ENCODE results near the gene RECQL5. TPM values are rescaled to one million over a fixed set of nuclear protein-coding genes. Genes with fewer than 3 reads are reported as not detected.

RECQL5 gene
- polyA plus RNA-seq, 1 donor from 2014 or later, result 9.6 TPM

- H3K9ac ChIP-seq (ENCODE audit: low read length), result no peak overlapping the region
- H3K4me3 ChIP-seq (ENCODE audit: low read length), result no peak overlapping the region
These were observed 25.1 kb upstream of the RECQL5 start for GRCh38 chr17:75691801-75692626.

More at GRCh38 chr17:75691801-75692626, 25.1 kb upstream of the RECQL5 start:
- H2AFZ ChIP-seq (ENCODE audit: low read depth, low read length), result no peak overlapping the region
- no peaks in the 10 kb centered on the region for H3K36me3 ChIP-seq (ENCODE audit: insufficient read depth, low read length)
- no peaks in the 10 kb centered on the region for H3K79me2 ChIP-seq (replicated peaks; ENCODE audit: insufficient read depth, low read length)
- no peak overlapping the region for H3K4me2 ChIP-seq (ENCODE audit: low read length)
- H4K20me1 ChIP-seq (ENCODE audit: insufficient read depth), result no peaks in the 10 kb centered on the region
- H3K27ac ChIP-seq (ENCODE audit: low read length), result no peak overlapping the region
- no peak for TF ChIP-seq MXI1 (conservative IDR thresholded peaks at IDR 0.05; ENCODE audit: poor library complexity, severe bottlenecking)
- TF ChIP-seq SMC3 (conservative IDR thresholded peaks at IDR 0.05; ENCODE audit: poor library complexity), result no peak
- no peak for TF ChIP-seq CTCF (IDR thresholded peaks at IDR 0.05; ENCODE audit: poor library complexity, severe bottlenecking)
- no peak for TF ChIP-seq POLR2AphosphoS5 (IDR thresholded peaks at IDR 0.05)
- TF ChIP-seq REST (IDR thresholded peaks at IDR 0.05; ENCODE audit: borderline replicate concordance), result no peak
- TF ChIP-seq RAD21 (conservative IDR thresholded peaks at IDR 0.05), result no peak
- TF ChIP-seq EZH2 (IDR thresholded peaks at IDR 0.05; ENCODE audit: borderline replicate concordance, insufficient read depth, low read length, poor library complexity, severe bottlenecking), result no peak
- TF ChIP-seq EP300 (conservative IDR thresholded peaks at IDR 0.05; ENCODE audit: poor library complexity, severe bottlenecking), result no peak
- no peak for TF ChIP-seq TAF1 (IDR thresholded peaks at IDR 0.05; ENCODE audit: low read depth)
- no peaks in the 10 kb centered on the region for H3K9me2 ChIP-seq (ENCODE audit: insufficient read depth, low read length)
- no peaks in the 10 kb centered on the region for H3F3A ChIP-seq (ENCODE audit: insufficient read depth, low read length, poor library complexity, severe bottlenecking)
- H3K27me3 ChIP-seq (ENCODE audit: insufficient read depth, low read depth, low read length), result no peaks in the 10 kb centered on the region
- H3K9me3 ChIP-seq (ENCODE audit: low read length), result no peaks in the 10 kb centered on the region

Measured in neural cell (in vitro differentiated cells).